HG02885 (cell line): ENCODE measurements around the gene TECPR1.

Experiments
- ATAC-seq: cut with Tn5 transposase; IDR thresholded peaks from one replicate; pipeline ENCODE4 v1.9.1; 2021; ENCODE audit warnings: mild to moderate bottlenecking; ENCODE audit not compliant: unreplicated experiment, poor library complexity

The TECPR1 gene

GRCh38 chr7:98170966-98171365, 81.1 kb downstream of the TECPR1 start:
- no peak for ATAC-seq

DNA sequence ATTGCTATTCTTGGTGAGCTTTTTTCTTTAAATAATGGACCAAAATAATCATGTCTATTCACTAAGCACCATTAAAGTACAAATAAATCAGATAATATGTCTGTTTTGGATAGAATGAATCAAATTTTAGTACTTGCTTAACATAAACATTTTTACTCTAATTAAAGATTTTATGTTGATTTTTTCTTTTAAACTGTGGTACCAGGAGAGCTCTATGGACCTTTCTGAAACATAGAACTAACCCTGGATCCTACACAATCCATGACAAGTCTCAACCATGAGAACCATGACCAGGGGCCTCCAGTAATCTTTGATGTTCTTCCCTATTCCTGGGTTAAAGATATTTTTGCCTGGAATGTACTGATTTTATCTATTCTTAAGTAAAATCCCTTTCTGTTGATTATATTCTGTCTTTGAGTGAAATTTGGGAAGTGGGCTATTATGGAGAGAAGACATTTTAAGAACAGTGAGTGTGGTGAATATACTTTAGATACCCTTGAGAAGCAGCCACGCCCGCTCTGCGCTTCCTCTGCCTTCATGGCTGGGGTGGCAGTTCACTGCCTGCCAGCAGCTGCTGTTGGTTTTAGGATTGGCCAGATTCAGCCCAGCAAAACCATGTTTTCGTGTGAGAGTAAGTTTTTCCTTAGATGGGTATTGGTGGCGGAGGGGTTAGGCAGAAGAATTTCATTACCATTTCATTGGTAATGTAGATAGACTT, 83.0 kb downstream of the TECPR1 start:
- ATAC-seq: no peak

GRCh38 chr7:98168181-98168903, 83.7 kb downstream of the TECPR1 start:
- ATAC-seq: peak; percentile 74

DNA sequence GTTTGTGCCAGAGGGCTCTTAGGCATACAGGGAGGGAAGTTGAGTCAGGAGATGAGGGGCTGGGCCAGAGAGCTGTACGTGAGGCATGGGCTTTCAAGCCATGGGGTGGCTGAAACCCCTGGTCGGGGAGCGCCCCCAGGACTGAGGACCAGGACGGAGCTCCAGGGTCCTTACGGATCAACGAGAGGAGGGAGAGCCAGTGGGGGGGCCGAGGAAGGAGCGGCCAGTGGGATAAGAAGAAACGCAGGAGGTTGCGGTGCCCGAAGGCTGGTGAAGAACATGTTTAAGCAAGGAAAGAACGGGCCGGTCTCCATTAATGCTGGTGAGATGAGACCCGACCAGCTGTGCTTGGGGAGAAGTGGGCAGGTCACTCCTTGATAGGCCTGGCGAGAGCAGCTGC, 84.4 kb downstream of the TECPR1 start:
- no peak for ATAC-seq

GRCh38 chr7:98166668-98166970, 85.4 kb downstream of the TECPR1 start:
- ATAC-seq: no peak

DNA sequence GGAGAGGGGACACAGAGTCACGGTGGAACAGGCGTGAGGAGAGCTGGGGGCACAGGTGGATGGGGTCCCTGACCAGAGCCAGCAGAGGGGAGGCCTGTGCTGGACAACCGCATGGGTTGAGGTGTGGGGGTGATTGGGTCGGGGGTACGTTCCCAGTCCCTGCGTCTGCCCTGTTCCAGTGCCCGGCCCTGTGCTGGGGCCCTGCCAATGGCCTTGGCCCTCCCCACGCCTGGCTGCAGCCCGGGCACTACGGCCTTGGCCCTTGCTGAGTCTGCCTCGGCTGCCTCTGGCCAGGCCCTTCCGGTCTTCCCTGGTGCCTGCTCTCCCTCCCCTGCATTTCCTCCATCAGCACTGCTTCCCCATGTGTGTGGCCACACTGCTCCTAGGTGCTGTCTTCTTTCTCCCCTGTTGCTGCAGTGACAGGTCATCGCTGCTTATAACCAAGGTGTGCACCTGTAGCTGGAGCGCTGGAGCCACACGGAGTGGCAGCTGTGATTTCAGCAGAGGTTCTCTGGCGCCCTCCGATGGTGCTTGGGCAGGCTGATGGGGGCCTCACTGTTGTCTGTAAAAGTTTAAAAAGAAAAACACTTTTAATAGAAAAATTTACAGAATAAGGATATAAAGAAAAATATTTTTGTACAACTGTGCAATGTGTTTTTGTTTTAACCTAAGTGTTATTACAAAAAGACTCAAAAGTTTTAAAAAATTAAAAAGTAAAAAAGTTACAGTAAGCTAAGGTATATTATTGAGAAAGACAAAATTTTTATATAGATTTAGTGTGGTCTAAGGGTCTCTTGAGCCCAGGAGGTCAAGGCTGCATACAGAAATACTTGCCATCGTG, 86.0 kb downstream of the TECPR1 start:
- peak; percentile 73 for ATAC-seq
